A673 (cell line): ENCODE results near the gene CTNNA3. TPM values are rescaled to one million over a fixed set of nuclear protein-coding genes. Genes with fewer than 3 reads are reported as not detected.

Experiments used
- BruUV-seq: library from RNA; stranded (reverse); fragments of 400-500 nt; replicated peaks from 2 replicates; lab custom pipeline; 2021; lab: Mats Ljungman, UMichigan
- CTCF ChIA-PET: fragments of 300-600 bp; sonication (Branson Sonifier 250); formaldehyde crosslinking; loops from one replicate; lab custom pipeline; 2022; ENCODE audit warnings: antibody characterized with exemption; lab: Charles Lee
- POLR2A ChIA-PET: fragments of 300-600 bp; sonication (Branson Sonifier 250); formaldehyde crosslinking; loops from one replicate; lab custom pipeline; 2022; ENCODE audit warnings: antibody characterized with exemption; ENCODE audit not compliant: low non-redundant PET; lab: Charles Lee
- DNase-seq: peaks from one replicate; pipeline ENCODE4 v3.0.0-alpha.2; 2015; ENCODE audit warnings: low spot score
- H3K27ac ChIP-seq: fragments of 200-600 bp; sonication (generic); 2 replicates; pipeline ENCODE4 v1.5.1; 2016; ENCODE audit warnings: mixed run types, low read depth, mild to moderate bottlenecking, mixed read lengths, antibody characterized with exemption, low read length; ENCODE audit not compliant: poor library complexity, severe bottlenecking
- H3K27me3 ChIP-seq: fragments of 200-600 bp; sonication (generic); replicated peaks from 2 replicates; pipeline ENCODE4 v1.6.1; 2017; ENCODE audit warnings: mixed run types, low read depth, mild to moderate bottlenecking, mixed read lengths, antibody characterized with exemption, low read length; ENCODE audit not compliant: insufficient read depth, poor library complexity
- H3K36me3 ChIP-seq: fragments of 200-600 bp; sonication (generic); 2 replicates; pipeline ENCODE4 v1.6.1; 2016; ENCODE audit warnings: mixed run types, mild to moderate bottlenecking, mixed read lengths, antibody characterized with exemption, low read length; ENCODE audit not compliant: insufficient read depth, poor library complexity, severe bottlenecking
- H3K4me1 ChIP-seq: fragments of 200-600 bp; sonication (generic); 2 replicates; pipeline ENCODE4 v1.6.1; 2017; ENCODE audit warnings: mixed run types, mild to moderate bottlenecking, mixed read lengths, antibody characterized with exemption, low read length; ENCODE audit not compliant: insufficient read depth, poor library complexity, severe bottlenecking
- H3K4me3 ChIP-seq: fragments of 200-600 bp; sonication (generic); 2 replicates; pipeline ENCODE4 v1.5.1; 2016; ENCODE audit warnings: low read depth, mixed run types, mild to moderate bottlenecking, mixed read lengths, low read length; ENCODE audit not compliant: poor library complexity, severe bottlenecking
- H3K9me3 ChIP-seq: fragments of 200-600 bp; sonication (generic); 2 replicates; pipeline ENCODE4 v1.6.1; 2016; ENCODE audit warnings: mixed run types, low read depth, mild to moderate bottlenecking, mixed read lengths, antibody characterized with exemption, low read length; ENCODE audit not compliant: poor library complexity, severe bottlenecking
- EZH2 ChIP-seq: fragments of 200-600 bp; sonication (generic); IDR thresholded peaks from 2 replicates; pipeline ENCODE4 v1.6.1; 2017; ENCODE audit warnings: borderline replicate concordance, low read depth, mild to moderate bottlenecking, mixed read lengths, antibody characterized with exemption, low read length; ENCODE audit not compliant: poor library complexity, severe bottlenecking
- intact Hi-C: fragments of 100-400 bp; cut with micrococcal nuclease; formaldehyde crosslinking; loops from one replicate; pipeline ENCODE4 v1.10.0; 2022; ENCODE audit not compliant: unreplicated experiment
- total RNA-seq: library from RNA; stranded (reverse); gene quantifications from 2 replicates; pipeline ENCODE4 v1.2.3, GENCODE V29; 2021
- TF ChIP-seq, protein P1 (sequence below): fragments of 300-800, 200-600 bp; sonication (generic); conservative IDR thresholded peaks from 2 replicates; pipeline ENCODE4 v1.5.1; 2017; ENCODE audit warnings: low read depth, mild to moderate bottlenecking, antibody characterized with exemption, low read length, moderate library complexity, mixed read lengths

Gene CTNNA3
- total RNA-seq, 1 experiment from 2014 or later, result not detected

DNA sequence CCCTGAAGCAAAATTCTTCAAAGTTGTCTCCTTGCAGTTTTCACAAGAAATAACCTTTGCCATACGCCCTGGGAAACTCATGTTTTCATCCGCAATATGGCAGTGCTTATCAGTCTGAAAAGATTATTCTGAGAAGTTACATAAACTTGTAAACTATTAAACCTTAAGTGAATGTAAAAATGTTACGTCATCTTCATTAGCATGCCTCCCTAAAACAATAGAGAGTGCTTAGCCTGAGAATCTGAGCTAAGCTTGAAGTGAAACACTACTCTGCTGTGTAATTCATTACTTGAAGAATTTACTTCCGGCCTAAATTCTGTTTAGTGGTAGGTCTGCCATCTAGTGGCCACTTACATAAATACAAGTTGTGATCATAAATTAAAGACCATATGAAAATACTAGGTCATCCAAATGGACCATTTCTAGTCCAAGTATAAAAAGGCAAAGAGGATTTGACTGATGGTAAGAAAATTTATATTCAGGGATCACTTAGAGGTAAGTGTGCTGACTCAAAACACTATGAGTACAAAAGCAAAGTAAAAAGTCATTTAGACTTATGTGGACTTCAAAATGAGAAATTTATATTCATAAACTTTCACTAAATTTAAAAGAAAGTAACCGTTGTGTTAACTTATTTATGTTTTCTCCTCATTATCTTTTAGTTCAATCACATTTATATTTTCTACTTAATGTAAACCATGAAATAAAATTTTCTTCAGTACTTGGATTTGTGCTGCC lies 1515.2 kb downstream of the CTNNA3 start:
- no TSS peak for BruUV-seq
- TF ChIP-seq, protein P1, sequence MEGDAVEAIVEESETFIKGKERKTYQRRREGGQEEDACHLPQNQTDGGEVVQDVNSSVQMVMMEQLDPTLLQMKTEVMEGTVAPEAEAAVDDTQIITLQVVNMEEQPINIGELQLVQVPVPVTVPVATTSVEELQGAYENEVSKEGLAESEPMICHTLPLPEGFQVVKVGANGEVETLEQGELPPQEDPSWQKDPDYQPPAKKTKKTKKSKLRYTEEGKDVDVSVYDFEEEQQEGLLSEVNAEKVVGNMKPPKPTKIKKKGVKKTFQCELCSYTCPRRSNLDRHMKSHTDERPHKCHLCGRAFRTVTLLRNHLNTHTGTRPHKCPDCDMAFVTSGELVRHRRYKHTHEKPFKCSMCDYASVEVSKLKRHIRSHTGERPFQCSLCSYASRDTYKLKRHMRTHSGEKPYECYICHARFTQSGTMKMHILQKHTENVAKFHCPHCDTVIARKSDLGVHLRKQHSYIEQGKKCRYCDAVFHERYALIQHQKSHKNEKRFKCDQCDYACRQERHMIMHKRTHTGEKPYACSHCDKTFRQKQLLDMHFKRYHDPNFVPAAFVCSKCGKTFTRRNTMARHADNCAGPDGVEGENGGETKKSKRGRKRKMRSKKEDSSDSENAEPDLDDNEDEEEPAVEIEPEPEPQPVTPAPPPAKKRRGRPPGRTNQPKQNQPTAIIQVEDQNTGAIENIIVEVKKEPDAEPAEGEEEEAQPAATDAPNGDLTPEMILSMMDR, result peak; percentile 66
- no peak for TF ChIP-seq EZH2
- Histone ChIP-seq H3K36me3 (no peaks in the 10 kb centered on the region), H3K27me3 (no peaks in the 10 kb centered on the region), H3K4me3 (no peak overlapping the region), H3K27ac (no peak overlapping the region), H3K9me3 (no peaks in the 10 kb centered on the region), H3K4me1 (no peaks in the 10 kb centered on the region)
- intact Hi-C loops, result loop anchor here (5.0 kb wide), 2 partner anchors 752 to 1443 kb away; no protein-coding TSS in a partner anchor
- POLR2A ChIA-PET, result no interaction called here
- CTCF ChIA-PET, result no interaction called here
- DNase-seq, result peak; percentile 69

DNA sequence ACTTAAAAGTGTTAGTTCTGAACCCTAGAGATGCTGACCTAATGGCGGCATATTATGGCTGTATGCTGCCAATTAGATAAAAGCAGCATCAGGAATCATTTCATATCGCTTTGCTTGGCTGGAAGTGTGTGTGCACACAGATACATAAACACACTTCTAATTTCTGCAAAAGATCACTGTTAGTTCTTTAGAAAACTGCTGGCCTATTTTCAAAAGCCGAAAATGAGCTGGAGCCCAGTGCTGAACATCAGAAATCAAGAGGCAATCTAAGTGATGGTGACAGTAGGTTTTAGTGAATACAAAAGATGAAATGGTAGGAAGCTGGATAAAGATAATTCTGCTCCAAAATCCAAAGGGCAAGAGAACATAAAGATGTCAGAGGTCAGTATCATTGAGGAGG lies 1516.0 kb downstream of the CTNNA3 start:
- H3K9me3 ChIP-seq, result no peaks in the 10 kb centered on the region
- ChIA-PET POLR2A (no interaction called here), CTCF (no interaction called here)
- no peaks in the 10 kb centered on the region for H3K4me1 ChIP-seq
- intact Hi-C loops, result loop anchor here (5.0 kb wide), 2 partner anchors 752 to 1443 kb away; no protein-coding TSS in a partner anchor
- no peak for DNase-seq
- TF ChIP-seq EZH2, result no peak
- TF ChIP-seq, protein P1, result no peak
- BruUV-seq, result no TSS peak
- H3K36me3 ChIP-seq, result no peaks in the 10 kb centered on the region
- no peak overlapping the region for H3K27ac ChIP-seq
- no peak overlapping the region for H3K4me3 ChIP-seq
- H3K27me3 ChIP-seq, result no peaks in the 10 kb centered on the region

DNA sequence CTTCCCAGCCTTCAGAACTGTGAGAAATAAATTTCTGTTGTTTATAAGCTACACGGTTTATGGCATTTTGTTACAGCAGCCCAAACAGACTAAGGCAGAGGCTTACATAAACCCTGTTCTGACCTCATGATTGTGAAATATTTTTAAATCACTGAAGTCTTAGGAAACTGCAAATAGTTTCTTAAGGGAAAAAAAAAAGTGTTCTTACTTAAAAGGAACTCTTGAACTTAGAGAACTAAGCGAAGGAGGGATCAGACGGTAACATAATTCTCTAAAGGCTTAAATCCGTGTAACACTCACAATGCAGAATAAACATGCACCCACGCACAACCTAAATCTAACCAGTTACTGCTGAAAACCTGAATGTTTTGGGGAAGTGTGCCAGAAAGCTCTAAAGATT lies 1519.2 kb downstream of the CTNNA3 start:
- no peak overlapping the region for H3K4me3 ChIP-seq
- no peaks in the 10 kb centered on the region for H3K36me3 ChIP-seq
- H3K4me1 ChIP-seq, result no peaks in the 10 kb centered on the region
- H3K27me3 ChIP-seq, result no peaks in the 10 kb centered on the region
- TF ChIP-seq, protein P1, result no peak
- no peak for TF ChIP-seq EZH2
- no TSS peak for BruUV-seq
- intact Hi-C loops, result no loop called here
- H3K9me3 ChIP-seq, result no peaks in the 10 kb centered on the region
- no peak for DNase-seq
- CTCF ChIA-PET, result no interaction called here
- POLR2A ChIA-PET, result no interaction called here
- no peak overlapping the region for H3K27ac ChIP-seq
